Hematopoietic multipotent progenitor cell (in vitro differentiated cells): Measurements from ENCODE around the gene FH. TPM values are rescaled to one million over a fixed set of nuclear protein-coding genes. Genes with fewer than 3 reads are reported as not detected.

Experiments
- DNase-seq, 3 donors: peaks; one replicate each; pipeline ENCODE4 v3.0.0-alpha.2; 2011 to 2015; ENCODE audit warnings: low read depth in 2 of 3, low spot score in 2 of 3
- total RNA-seq: library from RNA; depleted of rRNA; stranded (reverse); fragments of >200 nt; gene quantifications from one replicate; pipeline ENCODE4 v1.2.3, GENCODE V29; 2012

Gene FH
- total RNA-seq, 1 donor = 20.5 TPM

DNA sequence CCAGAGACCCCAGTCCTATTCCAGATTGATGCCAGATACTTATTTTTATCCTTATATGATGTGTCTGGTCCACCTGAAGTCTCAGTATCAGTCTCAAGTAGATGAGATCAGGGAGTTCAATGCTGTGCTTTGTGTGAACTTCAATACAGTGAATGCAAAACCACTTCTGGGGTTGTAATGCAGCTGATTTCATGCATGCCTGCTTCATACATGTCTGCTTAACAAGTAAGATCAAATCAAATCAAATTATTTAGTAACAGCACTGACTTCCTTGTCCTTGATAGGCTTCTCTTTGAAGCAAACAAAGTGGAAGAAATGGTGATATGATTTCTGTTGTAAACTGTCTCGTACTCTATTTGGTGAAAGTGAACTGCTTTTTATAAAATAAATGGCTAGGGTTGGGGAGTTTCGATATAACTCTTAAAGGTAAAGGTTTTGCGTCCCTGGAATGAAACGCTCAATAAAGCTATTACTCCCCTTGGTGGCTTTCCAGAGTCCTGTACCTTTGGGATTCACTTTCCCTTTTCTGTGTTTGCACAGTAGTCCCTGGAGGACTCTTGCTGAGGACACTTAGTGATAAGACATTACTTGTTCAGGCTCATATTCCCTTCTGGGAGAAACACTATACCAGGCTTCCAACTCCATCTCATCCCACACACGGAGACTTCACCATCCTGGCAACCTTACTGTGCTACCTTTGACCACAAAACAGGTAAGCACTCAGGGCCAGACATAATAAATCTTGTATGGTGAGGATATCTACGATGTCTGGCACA, 59.3 kb downstream of the FH start:
- no peak for DNase-seq

- no peak for DNase-seq
Observed at GRCh38 chr1:241459186-241459802, 60.3 kb downstream of the FH start.

GRCh38 chr1:241457421-241457820, 62.1 kb downstream of the FH start:
- DNase-seq = no peak

DNA sequence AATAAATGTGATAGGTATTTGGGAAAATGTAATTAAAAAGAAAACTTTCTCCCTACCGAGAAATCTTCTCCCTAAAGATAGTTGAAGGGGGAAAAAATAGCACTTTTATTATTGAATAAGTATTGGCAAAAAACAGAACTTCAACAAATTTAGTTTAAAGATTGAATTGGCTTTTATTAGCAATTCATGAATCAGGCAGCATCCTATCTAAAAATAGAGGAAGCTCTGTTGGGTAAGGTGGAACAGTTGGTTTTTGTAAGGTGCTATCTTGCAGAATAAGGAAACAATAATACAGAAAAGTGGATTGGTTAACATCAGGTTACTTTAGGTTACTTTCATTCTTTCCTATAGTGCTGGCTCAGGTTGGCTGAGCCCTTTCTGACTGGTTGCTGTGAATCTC, 62.8 kb downstream of the FH start:
- DNase-seq = no peak

GRCh38 chr1:241453732-241454131, 65.8 kb downstream of the FH start:
- no peak for DNase-seq

- no peak for DNase-seq
Observed at GRCh38 chr1:241451956-241452355, 67.6 kb downstream of the FH start.

Other genes starting within 250 kb of the FH start
- gene RGS7, start 162.6 kb downstream of the FH start, total RNA-seq = not detected
- gene KMO, start 12.6 kb upstream of the FH start, total RNA-seq = 0.81 TPM
- 14.0 TPM for gene CHML, start 120.6 kb upstream of the FH start, total RNA-seq
- 17.8 TPM for gene OPN3, start 120.6 kb upstream of the FH start, total RNA-seq
- not detected for gene WDR64, start 132.5 kb upstream of the FH start, total RNA-seq